Activated B cell treated with CpG ODN at 0.5 μM for 24 hours (primary cell): ENCODE measurements around the gene RGR. TPM values are rescaled to one million over a fixed set of nuclear protein-coding genes. Genes with fewer than 3 reads are reported as not detected.

Experiments
- ATAC-seq: fragments of 200-7000 bp; cut with Tn5 transposase; one replicate; pipeline ENCODE4 v1.10.0; 2021; ENCODE audit warnings: low read depth, mild to moderate bottlenecking, moderate library complexity
- CTCF ChIA-PET: fragments of 350-600 bp; sonication (Branson Sonifier 250); formaldehyde crosslinking; loops from one replicate; lab custom pipeline; 2021; ENCODE audit warnings: antibody characterized with exemption; lab: Charles Lee
- POLR2A ChIA-PET: fragments of 350-600 bp; sonication (Branson Sonifier 250); formaldehyde crosslinking; loops from one replicate; lab custom pipeline; 2021; ENCODE audit warnings: antibody characterized with exemption; lab: Charles Lee
- DNase-seq: peaks from one replicate; pipeline ENCODE4 v3.0.0; 2022
- H3K27ac Mint-ChIP-seq: one replicate; pipeline ENCODE4 v1.8.0; 2020; ENCODE audit warnings: mixed read lengths
- H3K27me3 Mint-ChIP-seq: one replicate; pipeline ENCODE4 v1.8.0; 2021; ENCODE audit warnings: mixed read lengths
- H3K36me3 Mint-ChIP-seq: one replicate; pipeline ENCODE4 v1.8.0; 2021; ENCODE audit warnings: low read depth, mixed read lengths
- H3K4me1 Mint-ChIP-seq: one replicate; pipeline ENCODE4 v1.8.0; 2021; ENCODE audit warnings: mixed read lengths
- H3K4me3 Mint-ChIP-seq: one replicate; pipeline ENCODE4 v1.8.0; 2020; ENCODE audit warnings: mild to moderate bottlenecking, mixed read lengths
- H3K9me3 Mint-ChIP-seq: one replicate; pipeline ENCODE4 v1.8.0; 2020; ENCODE audit warnings: mixed read lengths
- intact Hi-C: fragments of 100-400 bp; cut with micrococcal nuclease; formaldehyde crosslinking; loops from one replicate; pipeline ENCODE4 v1.15.1; 2024
- total RNA-seq: library from RNA; stranded (reverse); gene quantifications from 2 replicates; pipeline ENCODE4 v1.2.3, GENCODE V29; 2022
- TF ChIP-seq, protein P1 (sequence below): fragments of 200-600 bp; IDR thresholded peaks from one replicate; pipeline ENCODE4 v1.8.0; 2022; ENCODE audit warnings: antibody characterized with exemption, mild to moderate bottlenecking

Gene RGR
- total RNA-seq, 1 donor from 2014 or later = not detected

DNA sequence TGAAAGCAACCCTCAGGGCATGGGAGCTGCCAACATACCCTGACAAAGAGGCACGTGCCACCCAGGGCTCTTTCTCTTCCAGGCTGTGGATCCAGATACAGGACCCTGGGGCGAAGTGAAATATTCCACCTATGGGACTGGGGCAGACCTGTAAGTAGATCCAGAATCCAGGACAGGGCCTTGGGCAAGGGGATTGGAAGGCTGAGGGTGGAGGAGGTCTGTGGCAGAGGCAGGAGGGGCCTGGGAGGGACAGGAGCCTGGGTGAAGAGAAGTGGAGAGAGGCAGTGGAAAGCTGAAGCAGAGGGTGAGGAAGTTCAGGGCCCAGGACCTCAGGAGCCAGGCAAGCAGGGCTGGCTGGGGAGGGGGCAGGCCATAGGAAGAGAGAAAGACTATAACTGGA lies 33.3 kb upstream of the RGR start:
- POLR2A ChIA-PET = no interaction called here
- DNase-seq (no peak), ATAC-seq (no peak)
- TF ChIP-seq, protein P1, sequence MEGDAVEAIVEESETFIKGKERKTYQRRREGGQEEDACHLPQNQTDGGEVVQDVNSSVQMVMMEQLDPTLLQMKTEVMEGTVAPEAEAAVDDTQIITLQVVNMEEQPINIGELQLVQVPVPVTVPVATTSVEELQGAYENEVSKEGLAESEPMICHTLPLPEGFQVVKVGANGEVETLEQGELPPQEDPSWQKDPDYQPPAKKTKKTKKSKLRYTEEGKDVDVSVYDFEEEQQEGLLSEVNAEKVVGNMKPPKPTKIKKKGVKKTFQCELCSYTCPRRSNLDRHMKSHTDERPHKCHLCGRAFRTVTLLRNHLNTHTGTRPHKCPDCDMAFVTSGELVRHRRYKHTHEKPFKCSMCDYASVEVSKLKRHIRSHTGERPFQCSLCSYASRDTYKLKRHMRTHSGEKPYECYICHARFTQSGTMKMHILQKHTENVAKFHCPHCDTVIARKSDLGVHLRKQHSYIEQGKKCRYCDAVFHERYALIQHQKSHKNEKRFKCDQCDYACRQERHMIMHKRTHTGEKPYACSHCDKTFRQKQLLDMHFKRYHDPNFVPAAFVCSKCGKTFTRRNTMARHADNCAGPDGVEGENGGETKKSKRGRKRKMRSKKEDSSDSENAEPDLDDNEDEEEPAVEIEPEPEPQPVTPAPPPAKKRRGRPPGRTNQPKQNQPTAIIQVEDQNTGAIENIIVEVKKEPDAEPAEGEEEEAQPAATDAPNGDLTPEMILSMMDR = no peak
- Mint-ChIP-seq H3K27me3 (peaks cover 8% of the 10 kb centered on the region), H3K4me1 (no peaks in the 10 kb centered on the region), H3K4me3 (no peak overlapping the region), H3K9me3 (no peaks in the 10 kb centered on the region), H3K27ac (no peak overlapping the region), H3K36me3 (no peaks in the 10 kb centered on the region)
- intact Hi-C loops = no loop called here
- CTCF ChIA-PET = interaction anchor here (2.1 kb wide), 1 partner anchor 64 kb away, joined by 9 read pairs; no protein-coding TSS in a partner anchor

GRCh38 chr10:84212014-84212413 lies 32.8 kb upstream of the RGR start:
- ChIA-PET POLR2A (no interaction called here), CTCF (interaction anchor here (2.1 kb wide), 1 partner anchor 64 kb away, joined by 9 read pairs; no protein-coding TSS in a partner anchor)
- TF ChIP-seq, protein P1 = no peak
- Mint-ChIP-seq H3K36me3 (no peaks in the 10 kb centered on the region), H3K4me3 (no peak overlapping the region), H3K4me1 (no peaks in the 10 kb centered on the region), H3K27me3 (peaks cover 8% of the 10 kb centered on the region), H3K9me3 (no peaks in the 10 kb centered on the region), H3K27ac (no peak overlapping the region)
- no peak for DNase-seq
- no peak for ATAC-seq
- intact Hi-C loops = no loop called here

DNA sequence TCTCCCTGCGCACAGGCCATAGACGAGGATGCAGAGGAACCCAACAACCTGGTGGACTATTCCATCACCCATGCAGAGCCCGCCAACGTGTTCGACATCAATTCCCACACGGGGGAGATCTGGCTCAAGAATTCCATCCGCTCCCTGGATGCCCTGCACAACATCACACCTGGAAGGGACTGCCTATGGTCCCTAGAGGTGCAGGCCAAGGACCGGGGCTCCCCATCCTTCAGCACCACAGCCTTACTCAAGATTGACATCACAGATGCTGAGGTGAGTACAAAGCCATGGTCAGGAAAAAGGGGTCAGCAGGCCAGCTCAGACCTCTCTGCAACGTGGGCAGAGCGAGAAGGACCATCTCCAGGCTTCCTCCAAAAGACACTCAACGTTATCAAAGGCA lies 31.8 kb upstream of the RGR start:
- DNase-seq (no peak), ATAC-seq (no peak)
- Mint-ChIP-seq H3K36me3 (no peaks in the 10 kb centered on the region), H3K27ac (no peak overlapping the region), H3K4me3 (no peak overlapping the region), H3K9me3 (no peaks in the 10 kb centered on the region), H3K4me1 (no peaks in the 10 kb centered on the region), H3K27me3 (peaks cover 8% of the 10 kb centered on the region)
- TF ChIP-seq, protein P1 = no peak
- ChIA-PET CTCF (interaction anchor here (2.1 kb wide), 1 partner anchor 65 kb away, joined by 9 read pairs; no protein-coding TSS in a partner anchor), POLR2A (no interaction called here)
- intact Hi-C loops = no loop called here

GRCh38 chr10:84214046-84214572 lies 30.7 kb upstream of the RGR start:
- no peak for DNase-seq
- Mint-ChIP-seq H3K27ac (no peak overlapping the region), H3K27me3 (peaks cover 1% of the 10 kb centered on the region), H3K4me1 (no peaks in the 10 kb centered on the region), H3K9me3 (no peaks in the 10 kb centered on the region), H3K36me3 (no peaks in the 10 kb centered on the region), H3K4me3 (no peak overlapping the region)
- ATAC-seq = no peak
- intact Hi-C loops = loop anchor here (2.0 kb wide), 1 partner anchor 65 kb away; no protein-coding TSS in a partner anchor
- TF ChIP-seq, protein P1 = no peak
- ChIA-PET POLR2A (no interaction called here), CTCF (interaction anchor here (1.3 to 2.1 kb wide), 2 partner anchors 26 to 66 kb away, joined by 3 to 20 read pairs; no protein-coding TSS in a partner anchor)

- intact Hi-C loops = loop anchor here (2.0 kb wide), 1 partner anchor 66 kb away; no protein-coding TSS in a partner anchor
- no peaks in the 10 kb centered on the region for H3K36me3 Mint-ChIP-seq
- no peak overlapping the region for H3K4me3 Mint-ChIP-seq
- H3K9me3 Mint-ChIP-seq = peaks cover 5% of the 10 kb centered on the region
- TF ChIP-seq, protein P1 = no peak
- H3K27me3 Mint-ChIP-seq = peaks cover 1% of the 10 kb centered on the region
- H3K4me1 Mint-ChIP-seq = no peaks in the 10 kb centered on the region
- ATAC-seq (peak; percentile 60), DNase-seq (no peak)
- CTCF ChIA-PET = interaction anchor here (1.3 to 2.1 kb wide), 2 partner anchors 26 to 66 kb away, joined by 3 to 20 read pairs; no protein-coding TSS in a partner anchor
- POLR2A ChIA-PET = no interaction called here
- no peak overlapping the region for H3K27ac Mint-ChIP-seq
Observed at GRCh38 chr10:84214612-84215235, 30.1 kb upstream of the RGR start.
